Right forelimb (tissue), 1 donor: Measurements from ENCODE around the gene KRT16.
A peak's percentile ranks its signal among the peaks of the same experiment; 100 is the strongest.
"Not testable (repeated sequence)": the region's sequence is repeated elsewhere in the genome, so short reads cannot be mapped to it uniquely, and the experiment has no call there.

Experiments
- DNase-seq: peaks from one replicate; pipeline ENCODE4 v3.0.0-alpha.2; 2018

The KRT16 gene

DNA sequence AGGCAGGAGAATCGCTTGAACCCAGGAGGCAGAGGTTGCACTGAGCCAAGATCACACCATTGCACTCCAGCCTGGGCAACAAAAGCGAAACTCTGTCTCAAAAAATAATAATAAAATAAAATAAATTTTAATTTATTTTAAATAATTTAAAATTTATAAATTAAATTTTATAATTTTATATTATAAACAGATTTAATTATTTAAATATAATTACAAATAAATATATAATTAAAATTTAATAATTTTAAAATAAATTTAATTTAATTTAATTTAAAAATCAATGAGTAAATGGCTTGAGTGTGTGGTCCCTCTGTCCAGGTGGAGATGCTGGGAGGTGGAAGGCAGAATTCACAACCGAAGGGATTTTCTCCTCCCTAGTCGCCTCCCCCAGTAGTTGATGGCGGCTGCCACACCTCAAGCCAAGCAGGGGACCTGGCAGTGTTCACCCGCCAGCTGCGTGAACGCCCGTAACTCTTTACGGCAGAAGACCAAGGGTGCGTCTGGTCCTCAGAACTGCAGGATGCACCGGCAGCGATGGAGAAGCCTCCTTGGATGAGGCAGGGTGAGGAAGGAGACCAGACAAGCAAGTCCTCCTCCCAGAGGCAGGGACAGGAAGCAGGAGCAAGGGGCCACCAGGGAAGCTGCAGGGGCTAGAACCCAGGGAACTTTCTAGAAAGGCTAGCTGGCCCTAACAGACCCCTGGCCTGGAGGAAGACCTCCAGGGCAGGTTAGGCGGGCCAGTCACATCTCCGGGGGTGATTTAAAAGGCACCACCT lies 34.7 kb upstream of the KRT16 start:
- DNase-seq, result no peak

DNA sequence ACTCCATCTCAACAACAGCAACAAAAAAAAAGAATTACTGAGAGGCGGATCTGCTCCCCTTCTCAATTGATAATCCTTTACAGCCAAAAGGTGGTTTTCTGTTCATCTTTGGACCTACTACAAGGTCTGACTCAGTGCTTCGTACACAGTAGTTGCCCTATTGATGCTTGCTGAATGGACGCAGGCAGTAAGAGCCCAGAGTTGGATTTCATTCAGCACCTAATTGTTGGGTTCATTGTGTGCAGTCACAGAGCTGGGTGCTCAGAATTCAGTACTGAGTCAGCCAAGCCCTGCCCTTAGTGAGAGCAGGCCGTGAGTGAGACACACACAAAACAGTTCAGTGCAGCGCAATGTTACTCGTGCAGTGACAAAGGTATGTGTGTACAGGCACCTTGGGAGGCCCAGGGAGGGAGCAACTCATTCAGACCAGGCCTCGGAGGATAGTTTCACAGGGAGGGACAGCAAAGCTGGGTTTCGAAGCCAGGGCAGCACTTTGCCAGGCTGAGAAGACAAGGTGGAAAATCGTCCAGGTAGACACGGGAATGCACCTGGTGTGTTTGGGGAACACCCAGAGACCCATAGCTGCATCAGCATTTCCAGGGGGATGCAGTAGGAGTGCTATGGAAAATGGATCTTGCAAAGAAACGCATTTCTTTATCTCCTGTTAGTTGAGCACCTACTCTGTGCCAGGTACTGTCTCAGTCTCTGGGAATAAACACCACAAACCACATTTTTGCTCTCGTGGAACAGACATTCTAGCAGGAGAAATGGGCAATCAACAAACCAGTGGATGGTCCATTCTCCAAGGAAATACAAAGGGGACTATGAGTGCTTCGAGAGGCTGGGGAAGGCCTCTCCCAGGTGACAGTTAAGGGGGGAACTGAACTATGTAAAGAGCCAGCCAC lies 29.9 kb upstream of the KRT16 start:
- no peak for DNase-seq

- DNase-seq, result not testable (repeated sequence)
Observed at GRCh38 chr17:41640596-41640995, 28.0 kb upstream of the KRT16 start.

- no peak for DNase-seq
Observed at GRCh38 chr17:41639492-41640473, 27.2 kb upstream of the KRT16 start.

- DNase-seq, result no peak
Observed at GRCh38 chr17:41638941-41639340, 26.4 kb upstream of the KRT16 start.

DNA sequence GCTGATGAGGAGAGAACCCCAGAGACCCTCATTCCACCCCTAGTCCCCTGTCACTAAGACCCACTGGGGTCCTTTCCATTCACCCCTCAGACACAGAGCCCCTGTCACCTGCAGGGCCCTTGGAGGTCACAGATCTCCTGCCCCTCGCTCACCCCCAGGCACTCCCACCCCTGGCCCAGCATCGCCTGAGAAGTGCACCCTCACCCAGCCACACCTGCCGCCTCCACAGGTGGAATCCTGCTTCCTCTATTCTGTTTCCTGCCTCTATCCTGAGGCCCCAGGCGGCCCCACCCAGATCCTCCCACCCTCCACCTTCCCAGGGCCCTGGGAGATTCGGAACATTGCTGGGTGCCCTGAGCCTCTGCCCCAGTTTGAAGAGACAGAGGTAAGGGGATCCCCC lies 25.6 kb upstream of the KRT16 start:
- DNase-seq, result no peak

GRCh38 chr17:41636652-41637051 lies 24.1 kb upstream of the KRT16 start:
- DNase-seq, result no peak

GRCh38 chr17:41635121-41636097 lies 22.8 kb upstream of the KRT16 start:
- peak; percentile 84 for DNase-seq

GRCh38 chr17:41634639-41635038 lies 22.1 kb upstream of the KRT16 start:
- no peak for DNase-seq

GRCh38 chr17:41633556-41634199 lies 21.1 kb upstream of the KRT16 start:
- no peak for DNase-seq

DNA sequence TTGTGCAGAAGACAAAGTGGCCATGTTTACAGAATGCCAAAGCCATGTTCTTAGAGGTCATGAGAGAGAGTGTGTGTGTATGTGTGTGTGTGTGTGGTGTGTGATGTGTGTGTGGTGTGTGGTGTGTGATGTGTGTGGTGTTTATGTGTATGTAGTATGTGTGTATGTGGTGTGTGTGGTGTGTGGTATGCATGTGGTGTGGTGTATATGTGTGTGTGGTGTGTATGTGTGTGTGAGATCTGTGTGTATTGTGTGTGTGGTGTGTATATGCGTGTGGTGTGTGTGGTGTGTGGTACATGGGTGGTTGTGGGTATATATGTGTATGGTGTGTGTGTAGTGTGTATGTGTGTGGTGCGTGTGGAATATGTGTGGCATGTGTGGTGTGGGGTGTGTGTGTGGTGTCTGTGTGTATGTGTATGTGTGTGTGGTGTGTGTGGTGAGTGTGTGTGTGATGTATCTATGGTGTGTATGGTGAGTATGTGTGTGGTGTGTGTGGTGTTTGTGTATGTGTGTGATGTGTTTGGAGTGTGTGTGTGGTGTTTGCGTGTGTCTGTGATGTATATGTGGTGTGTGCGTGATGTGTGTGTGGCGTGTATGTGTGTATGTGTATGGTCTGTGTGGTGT lies 20.0 kb upstream of the KRT16 start:
- no peak for DNase-seq

DNA sequence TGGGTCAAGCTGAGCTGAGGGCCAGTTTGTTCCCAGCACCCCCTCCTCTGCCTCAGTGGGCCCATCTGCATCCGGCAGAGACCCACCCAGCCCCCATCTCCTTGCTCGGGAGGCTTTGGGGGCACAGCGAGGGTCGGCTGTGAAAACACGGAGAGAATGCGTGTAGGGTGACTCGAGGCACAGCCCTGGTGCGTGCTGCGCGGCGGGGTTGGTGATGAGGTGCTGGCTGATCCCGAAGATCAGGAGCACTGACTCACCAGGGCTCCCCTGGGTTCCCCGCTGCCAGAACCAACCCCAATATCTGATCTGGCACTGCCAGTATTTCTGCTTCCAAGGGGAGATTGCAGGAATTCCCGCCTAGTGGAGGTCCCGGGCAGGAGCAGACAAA lies 19.3 kb upstream of the KRT16 start:
- no peak for DNase-seq

DNA sequence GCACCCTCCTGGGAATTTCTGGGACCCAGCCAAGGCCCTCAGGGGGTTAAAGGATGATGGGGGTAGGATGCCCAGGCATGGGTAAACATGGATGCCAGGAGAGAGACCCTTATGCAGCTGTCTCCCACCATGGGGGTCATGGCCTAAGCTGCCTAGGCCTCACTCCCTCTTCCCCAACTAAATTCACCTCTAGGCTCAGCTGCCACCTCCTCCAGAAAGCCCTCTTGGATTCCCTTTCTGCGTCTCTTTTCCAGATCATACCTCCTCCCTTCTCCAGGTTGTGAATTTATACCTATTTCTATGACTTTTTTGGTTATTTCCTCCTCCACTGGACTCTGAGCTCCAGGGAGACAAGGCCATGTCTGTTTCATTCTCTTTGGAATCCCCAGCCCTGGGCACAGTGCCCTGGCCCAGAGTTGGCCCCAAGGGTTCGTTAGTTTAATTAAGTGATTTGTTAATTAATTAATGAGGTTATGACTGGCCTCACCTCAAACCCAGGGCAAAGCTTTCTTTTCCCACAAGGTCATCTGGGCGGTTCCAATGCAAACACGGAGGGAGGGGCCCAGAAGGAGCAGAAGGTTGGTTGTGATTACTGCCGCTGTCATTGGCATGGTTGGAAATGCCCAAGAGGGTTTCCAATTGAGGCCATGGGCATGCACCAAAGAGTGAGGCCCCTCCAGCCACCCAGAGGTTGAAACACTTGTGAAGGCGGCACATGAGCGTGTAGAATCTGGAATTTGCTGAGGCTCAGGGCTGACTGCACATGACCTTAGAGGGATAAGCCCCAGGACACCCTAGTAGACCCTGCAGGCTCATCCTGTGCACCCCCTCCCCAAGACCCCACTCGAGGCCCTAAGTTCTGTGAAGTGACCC lies 18.7 kb upstream of the KRT16 start:
- DNase-seq, result no peak

GRCh38 chr17:41629826-41630670 lies 17.5 kb upstream of the KRT16 start:
- DNase-seq, result no peak

DNA sequence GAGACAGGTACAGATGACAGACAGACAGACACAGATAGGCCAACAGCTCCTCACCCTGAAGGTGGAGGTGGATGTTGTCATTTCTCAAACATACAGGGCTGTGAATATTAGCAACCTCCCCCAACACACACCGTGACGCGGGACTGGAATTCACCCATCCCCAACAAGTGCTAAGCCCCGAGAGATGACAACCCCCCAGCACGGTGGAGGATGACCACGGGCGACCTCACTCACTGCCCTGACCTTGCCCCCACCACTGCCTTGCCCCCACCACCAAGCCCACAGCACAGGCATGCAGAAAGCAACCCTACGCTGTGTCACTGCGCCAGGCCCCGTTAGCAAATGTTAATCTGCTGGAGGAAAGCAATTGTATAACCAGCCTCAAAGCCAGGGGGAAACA lies 16.7 kb upstream of the KRT16 start:
- DNase-seq, result no peak

GRCh38 chr17:41628621-41629255 lies 16.2 kb upstream of the KRT16 start:
- not testable (repeated sequence) for DNase-seq

GRCh38 chr17:41628073-41628370 lies 15.5 kb upstream of the KRT16 start:
- not testable (repeated sequence) for DNase-seq
